K562 (cell line): ENCODE data around the gene RAB5B. TPM values are rescaled to one million over a fixed set of nuclear protein-coding genes. Genes with fewer than 3 reads are reported as not detected.

Experiments used
- CREB3L1 ChIP-seq: fragments of 450-650 bp; IDR thresholded peaks from 2 replicates; pipeline ENCODE4 v1.6.1; 2014; ENCODE audit warnings: low read depth, mild to moderate bottlenecking, moderate library complexity, borderline replicate concordance
- E2F8 ChIP-seq: fragments of 450-650 bp; IDR thresholded peaks from 2 replicates; pipeline ENCODE4 v1.7.1; 2018; ENCODE audit warnings: mild to moderate bottlenecking, low read depth; ENCODE audit not compliant: partially characterized antibody
- EP400 ChIP-seq: fragments of 450-650 bp; IDR thresholded peaks from 2 replicates; pipeline ENCODE4 v1.6.1; 2017; ENCODE audit warnings: antibody characterized with exemption, mild to moderate bottlenecking, moderate library complexity
- GTF3C2 ChIP-seq: IDR thresholded peaks from 3 replicates; pipeline ENCODE4 v1.6.1; 2011; ENCODE audit warnings: borderline replicate concordance, mild to moderate bottlenecking, moderate library complexity; ENCODE audit not compliant: insufficient read length; ENCODE audit errors: extremely low read depth
- MCM3 ChIP-seq: fragments of 450-650 bp; IDR thresholded peaks from 2 replicates; pipeline ENCODE4 v1.6.1; 2016
- PCBP1 ChIP-seq: fragments of 200-400 bp; formaldehyde crosslinking; IDR thresholded peaks from 2 replicates; pipeline ENCODE4 v1.6.1; 2018; ENCODE audit warnings: mild to moderate bottlenecking, low read depth, low read length; ENCODE audit not compliant: poor library complexity, severe bottlenecking
- POLR2G ChIP-seq: fragments of 200-400 bp; formaldehyde crosslinking; IDR thresholded peaks from 2 replicates; pipeline ENCODE4 v1.6.1; 2017; ENCODE audit warnings: low read depth, mild to moderate bottlenecking, antibody characterized with exemption, low read length, moderate library complexity
- SAFB2 ChIP-seq: fragments of 200-400 bp; formaldehyde crosslinking; IDR thresholded peaks from 2 replicates; pipeline ENCODE4 v1.6.1; 2018; ENCODE audit warnings: borderline replicate concordance, low read length, low read depth, moderate library complexity; ENCODE audit not compliant: severe bottlenecking
- ZBTB2 ChIP-seq: fragments of 450-650 bp; IDR thresholded peaks from 2 replicates; pipeline ENCODE4 v1.6.1; 2016; ENCODE audit warnings: antibody characterized with exemption
- ZEB2 ChIP-seq: fragments of 450-650 bp; IDR thresholded peaks from 2 replicates; pipeline ENCODE4 v1.6.1; 2016
- ZFX ChIP-seq: sonication (generic); formaldehyde crosslinking; IDR thresholded peaks from 2 replicates; pipeline ENCODE4 v1.8.0; 2022; ENCODE audit warnings: mild to moderate bottlenecking, missing genetic modification reagents, moderate library complexity
- ZNF121 ChIP-seq: sonication (generic); formaldehyde crosslinking; conservative IDR thresholded peaks from 2 replicates; pipeline ENCODE4 v1.8.0; 2022; ENCODE audit warnings: missing genetic modification reagents
- ZNF395 ChIP-seq: fragments of 200-800 bp; sonication (Bioruptor generic); IDR thresholded peaks from 2 replicates; pipeline ENCODE4 v1.6.1; 2017; ENCODE audit warnings: missing genetic modification characterization, missing compliant biosample characterization
- ZNF655 ChIP-seq: fragments of 250-450 bp; sonication (Bioruptor Pico); IDR thresholded peaks from 2 replicates; pipeline ENCODE4 v1.5.0; 2021
- polyA plus RNA-seq, 8 experiments: library from polyadenylated mRNA; depleted of rRNA in 4 of 8; stranded (reverse) in 5 of 8; unstranded in 3 of 8; fragments of >200 nt; fragmentation: Nextera tagmentation in 2 of 8; fragmentation: Illumina TruSeq in 1 of 8; extraction: Ambion mirVana in 2 of 8; extraction: Trizol in 1 of 8; gene quantifications; 2 replicates each; pipeline versions ENCODE4 v1.2.1 to v1.2.3, GENCODE V29; 2011 to 2014; ENCODE audit warnings: inconsistent platforms in 1 of 8, missing spikeins in 1 of 8
- total RNA-seq, 7 experiments: library from RNA; depleted of rRNA in 6 of 7; stranded (reverse); fragments of >200 nt in 6 of 7; fragmentation: Illumina TruSeq in 2 of 7; extraction: Trizol in 2 of 7; gene quantifications; 2 replicates each; pipeline versions ENCODE4 v1.2.1 to v1.2.3, GENCODE V29; 2011 to 2021; ENCODE audit warnings: low replicate concordance in 1 of 7

The RAB5B gene
- total and polyA plus RNA-seq, 9 of the 15 experiments (the other 6 are each of a cell fraction or from before 2014, with no cell fraction given), result 6.8 to 73.8 (median 25.2) TPM

- TF ChIP-seq ZNF121 (CRISPR knock-in tag), result no peak
- peak; percentile 97 for TF ChIP-seq POLR2G
- peak; percentile 68; the same call in 1 of the 2 replicates for TF ChIP-seq ZEB2
- no peak for TF ChIP-seq SAFB2
- peak; percentile 99 for TF ChIP-seq EP400
- peak; percentile 91 for TF ChIP-seq CREB3L1
- no peak for TF ChIP-seq ZNF655 (CRISPR knock-in tag)
- no peak for TF ChIP-seq MCM3
- peak; percentile 81 for TF ChIP-seq ZFX
- peak; percentile 97 for TF ChIP-seq ZNF395 (CRISPR knock-in tag)
- TF ChIP-seq E2F8, result peak; percentile 90
- peak; percentile 89 for TF ChIP-seq ZBTB2
- peak; percentile 49 for TF ChIP-seq PCBP1
- no peak for TF ChIP-seq GTF3C2
These were observed 67.9 kb downstream of the RAB5B start, which contains the start of gene RPS26 (continued) for GRCh38 chr12:56041552-56042429.
